GM21619 (cell line): ENCODE measurements around the gene TBCCD1.
A peak's percentile ranks its signal among the peaks of the same experiment; 100 is the strongest.
"Not testable (repeated sequence)": the region's sequence is repeated elsewhere in the genome, so short reads cannot be mapped to it uniquely, and the experiment has no call there.

Source experiments
- ATAC-seq: cut with Tn5 transposase; IDR thresholded peaks from one replicate; pipeline ENCODE4 v1.9.1; 2021; ENCODE audit not compliant: unreplicated experiment

Gene TBCCD1

DNA sequence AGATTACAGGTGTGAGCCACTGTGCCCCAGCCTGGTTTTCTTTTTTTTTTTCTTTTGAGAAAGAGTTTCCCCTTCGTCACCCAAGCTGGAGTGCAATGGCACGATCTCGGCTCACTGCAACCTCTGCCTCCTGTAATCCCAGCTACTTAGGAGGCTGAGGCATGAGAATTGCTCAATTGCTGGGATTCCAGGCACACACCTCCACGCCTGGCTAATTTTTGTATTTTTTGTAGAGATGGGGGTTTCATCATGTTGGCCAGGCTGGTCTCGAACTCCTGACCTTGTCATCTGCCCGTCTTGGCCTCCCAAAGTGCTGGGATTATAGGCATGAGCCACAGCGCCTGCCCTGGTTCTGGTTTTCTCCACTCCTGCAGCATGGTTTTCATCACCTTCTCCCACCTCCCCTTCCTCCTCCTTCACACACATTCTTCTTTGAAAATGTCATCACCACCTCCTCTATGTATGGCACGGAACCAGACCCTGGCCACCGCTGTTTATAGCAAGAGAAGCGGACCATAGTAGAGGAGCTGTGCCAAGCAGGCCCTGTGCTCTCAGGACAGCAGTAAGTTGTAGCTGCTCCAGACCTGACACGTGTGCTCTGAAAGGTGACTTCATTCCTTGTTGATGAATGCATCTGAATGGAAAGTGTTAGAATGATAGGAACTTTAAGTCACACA lies 31.1 kb upstream of the TBCCD1 start:
- no peak for ATAC-seq

DNA sequence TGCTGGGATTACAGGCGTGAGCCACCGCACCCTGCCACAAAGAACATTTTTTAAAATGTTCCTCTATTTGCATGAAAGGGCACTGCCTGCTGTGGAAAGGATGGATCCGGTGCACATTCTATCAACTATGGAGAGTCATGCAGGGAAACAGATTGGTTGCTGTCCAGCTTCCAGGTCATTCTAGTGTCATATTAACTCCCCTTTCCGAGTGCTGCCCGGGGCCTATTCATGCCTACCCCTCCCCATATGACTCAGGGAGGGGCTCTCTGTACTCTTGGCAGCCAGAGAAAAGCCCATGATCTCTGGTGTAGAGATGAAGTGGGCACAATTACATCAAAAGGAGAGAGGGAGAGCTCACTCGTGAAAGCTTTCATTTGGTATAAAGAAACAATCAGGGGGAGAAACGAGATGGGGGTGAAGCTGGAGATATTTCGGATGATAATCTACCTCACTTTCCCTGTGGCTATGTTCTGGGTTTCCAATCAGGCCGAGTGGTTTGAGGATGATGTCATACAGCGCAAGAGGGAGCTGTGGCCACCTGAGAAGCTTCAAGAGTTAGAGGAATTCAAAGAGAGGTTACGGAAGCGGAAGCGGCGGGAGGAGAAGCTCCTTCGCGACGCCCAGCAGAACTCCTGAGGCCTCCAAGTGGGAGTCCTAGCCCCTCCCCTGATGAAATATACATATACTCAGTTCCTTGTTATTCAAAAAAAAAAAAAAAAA lies 29.6 kb upstream of the TBCCD1 start:
- ATAC-seq, result no peak

DNA sequence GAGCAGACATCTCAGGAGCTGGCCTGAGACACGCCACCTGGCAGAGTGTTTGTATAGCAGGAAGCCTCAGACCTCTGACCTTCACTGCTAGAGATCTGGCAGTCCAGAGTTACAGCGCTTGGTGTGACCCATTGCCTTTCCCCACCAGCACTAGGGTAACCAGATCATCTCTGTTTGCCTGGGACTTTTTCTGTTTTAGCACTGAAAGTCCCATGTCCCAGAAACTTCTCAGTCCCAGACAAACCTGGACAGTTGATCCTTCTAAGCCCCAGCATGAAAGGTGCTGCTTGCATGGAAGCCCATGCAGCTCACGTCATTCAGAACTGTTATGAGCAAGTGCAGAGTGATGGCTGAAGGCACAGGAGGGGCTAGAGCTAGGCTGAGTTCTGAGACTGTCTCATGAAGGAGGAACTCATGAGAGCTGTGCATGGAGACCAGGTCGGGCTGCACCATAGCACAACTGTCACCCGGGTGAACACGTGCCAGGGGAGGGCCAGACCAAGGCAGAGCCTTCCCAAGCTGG lies 27.5 kb upstream of the TBCCD1 start:
- ATAC-seq, result no peak

DNA sequence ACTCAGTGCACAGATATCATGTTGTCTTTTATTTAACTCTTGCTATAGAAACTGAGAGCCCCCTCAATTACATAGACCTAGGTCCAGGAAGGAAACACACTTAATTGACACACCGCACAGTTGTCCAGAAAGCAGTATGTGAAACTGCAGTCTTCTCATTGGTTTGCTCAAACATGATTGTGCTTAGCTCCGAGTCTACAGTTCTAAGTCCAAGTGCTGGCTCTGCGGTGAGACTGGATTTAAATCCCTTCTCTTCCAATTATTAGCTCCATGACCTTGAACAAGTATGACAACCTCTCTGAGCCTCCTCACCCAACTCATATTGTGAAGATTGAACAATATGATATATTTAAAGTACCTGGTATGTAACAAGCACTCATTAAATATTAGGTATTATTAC lies 26.7 kb upstream of the TBCCD1 start:
- ATAC-seq, result no peak

DNA sequence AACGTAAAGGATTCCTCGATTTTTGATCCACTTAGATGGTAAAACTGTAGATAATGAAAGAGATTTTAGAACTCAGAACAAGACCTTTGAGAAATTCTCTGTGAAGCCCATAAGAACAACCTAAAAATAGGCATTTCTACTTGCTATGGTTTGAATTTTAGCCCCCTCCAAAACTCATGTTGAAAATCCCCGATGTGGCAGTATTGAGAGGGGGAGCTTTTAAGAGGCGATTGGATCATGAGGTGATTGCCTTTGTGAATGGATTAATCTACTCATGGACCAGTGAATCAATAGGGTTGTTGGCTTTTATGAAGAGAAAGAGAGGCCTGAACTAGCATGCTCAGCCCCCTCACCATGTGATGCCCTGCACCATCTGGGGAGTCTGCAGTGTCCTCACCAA lies 25.5 kb upstream of the TBCCD1 start:
- no peak for ATAC-seq

DNA sequence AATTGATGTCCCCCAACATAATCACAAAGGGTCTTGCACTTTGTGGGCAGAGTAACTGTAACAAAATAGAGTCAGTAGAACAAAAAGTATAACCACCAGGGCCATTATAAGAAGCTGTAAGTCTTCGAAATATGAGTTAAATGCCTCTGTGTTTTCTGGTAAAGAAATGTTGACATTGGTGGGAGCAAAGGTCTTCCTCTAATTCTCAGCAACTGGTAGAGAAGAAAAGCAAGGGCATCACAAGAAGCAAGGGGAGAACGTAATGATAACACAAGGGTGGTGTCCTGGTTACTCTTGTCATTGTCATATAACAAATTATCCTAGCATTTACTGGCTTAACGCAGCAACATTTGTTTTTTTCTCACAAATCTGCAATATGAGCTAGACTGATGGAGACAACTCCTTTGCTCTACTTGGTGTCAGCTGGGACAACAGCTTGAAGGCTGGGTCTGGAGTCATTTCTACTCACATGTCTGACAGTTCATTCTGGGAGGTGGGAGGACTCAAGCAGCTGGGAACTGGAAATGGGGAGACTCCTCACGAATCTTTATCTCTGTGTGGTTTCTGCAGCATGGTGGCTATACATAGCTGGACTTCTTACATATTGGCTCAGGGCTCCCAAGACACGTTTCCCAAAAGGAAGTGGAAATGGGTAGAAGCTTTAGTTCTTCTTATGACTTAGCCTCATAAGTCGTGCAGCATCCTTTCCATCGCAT lies 23.6 kb upstream of the TBCCD1 start:
- ATAC-seq, result no peak

DNA sequence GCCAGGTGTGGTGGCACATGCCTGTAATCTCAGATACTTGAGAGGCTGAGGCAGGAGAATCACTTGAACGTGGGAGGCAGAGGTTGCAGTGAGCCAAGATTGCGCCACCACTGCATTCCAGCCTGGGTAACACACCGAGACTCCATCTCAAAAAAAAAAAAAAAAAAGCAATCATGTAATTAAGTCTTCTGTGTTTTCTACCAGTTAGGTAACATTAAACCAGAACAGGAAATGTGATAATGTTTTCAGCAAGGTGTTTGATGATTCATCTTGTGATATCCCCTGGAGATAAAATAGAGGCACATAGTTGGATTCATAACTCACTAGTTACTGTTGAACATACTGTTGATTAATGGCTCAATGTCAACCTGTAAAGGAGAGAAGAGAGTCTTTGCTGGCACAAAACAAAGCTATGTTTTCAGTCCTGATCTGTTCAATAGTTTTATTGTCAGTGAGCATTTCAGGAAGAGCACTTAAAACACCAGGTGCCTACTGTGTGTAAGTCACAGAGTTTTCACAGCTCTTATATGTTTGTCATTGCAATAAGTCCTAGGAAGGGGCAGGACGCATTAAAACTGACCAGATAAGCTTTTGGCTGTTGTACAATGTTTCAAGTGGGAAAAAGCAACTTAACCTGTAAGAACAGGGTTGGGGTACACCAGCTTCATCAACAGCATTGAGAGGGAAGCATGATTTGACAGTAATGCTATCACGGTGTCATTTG lies 22.9 kb upstream of the TBCCD1 start:
- no peak for ATAC-seq

DNA sequence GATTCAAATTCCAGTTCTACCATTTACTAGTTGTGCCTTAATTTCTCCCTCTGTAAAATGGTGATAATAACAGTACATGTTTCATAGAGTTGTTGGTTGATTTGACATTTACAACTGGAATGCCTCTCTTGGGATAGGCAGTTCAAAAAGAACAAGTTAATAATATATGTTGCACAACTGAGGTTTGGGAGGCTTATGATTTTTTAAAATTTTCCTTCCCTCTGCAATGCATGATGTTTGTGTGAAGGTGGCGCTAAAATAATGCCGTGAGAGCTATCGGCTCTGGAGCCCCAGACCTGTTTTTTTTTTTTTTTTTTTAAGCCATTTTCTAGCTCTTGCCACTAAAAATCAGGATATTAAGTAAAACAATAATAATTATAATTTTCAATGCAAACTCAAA lies 22.0 kb upstream of the TBCCD1 start:
- ATAC-seq, result no peak

DNA sequence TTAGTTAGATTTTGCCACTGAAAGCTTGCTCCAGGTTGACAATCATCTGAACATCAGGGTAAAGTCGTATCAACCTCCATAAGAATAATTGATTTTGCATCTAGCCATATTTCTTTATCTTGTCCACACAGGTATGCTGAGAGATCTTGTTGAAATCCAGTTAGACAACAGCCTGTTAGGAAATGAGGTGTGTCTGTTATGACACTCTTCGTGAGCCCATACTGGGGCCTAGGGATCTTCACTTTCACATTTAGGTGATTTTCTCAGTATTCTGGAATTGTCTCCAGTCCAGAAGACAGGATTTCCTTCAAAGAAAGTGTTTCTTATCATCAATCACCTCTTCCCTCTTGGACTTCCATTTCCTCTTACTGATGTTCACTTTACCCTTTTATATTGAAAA lies 21.5 kb upstream of the TBCCD1 start:
- no peak for ATAC-seq

DNA sequence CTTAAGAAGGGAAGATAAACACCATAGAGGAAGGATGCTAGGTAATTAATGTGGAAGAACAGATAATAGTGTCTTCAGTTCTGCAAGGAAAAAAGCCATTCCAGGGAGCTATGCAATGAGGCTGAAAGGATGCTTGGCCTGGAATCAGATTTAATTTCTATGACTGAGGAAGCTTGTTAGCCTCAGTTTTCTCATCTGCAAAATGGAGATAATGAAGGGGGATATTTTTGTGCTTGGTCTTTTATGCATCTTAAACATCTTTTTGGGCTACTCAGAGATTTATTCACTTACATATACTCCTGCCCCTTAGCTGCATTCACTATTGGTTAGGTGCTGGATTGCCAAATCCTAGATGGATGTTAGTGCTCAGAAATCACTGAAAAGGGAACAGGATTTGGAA lies 20.0 kb upstream of the TBCCD1 start:
- no peak for ATAC-seq

DNA sequence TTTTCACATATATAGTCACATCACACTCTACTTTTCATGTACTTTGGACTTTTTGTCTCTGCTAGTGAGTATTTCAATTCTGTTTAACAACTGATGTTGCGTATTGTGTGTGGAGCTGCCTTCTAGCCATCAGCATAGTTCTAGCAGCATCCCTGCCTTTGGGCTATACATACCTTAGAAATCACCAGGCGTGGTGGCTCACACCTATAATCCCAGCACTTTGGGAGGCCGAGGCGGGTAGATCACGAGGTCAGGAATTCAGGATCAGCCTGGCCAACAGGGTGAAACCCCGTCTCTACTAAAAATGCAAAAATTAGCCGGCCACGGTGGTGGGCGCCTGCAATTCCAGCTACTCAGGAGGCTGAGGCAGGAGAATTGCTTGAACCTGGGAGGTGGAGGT lies 19.1 kb upstream of the TBCCD1 start:
- not testable (repeated sequence) for ATAC-seq

DNA sequence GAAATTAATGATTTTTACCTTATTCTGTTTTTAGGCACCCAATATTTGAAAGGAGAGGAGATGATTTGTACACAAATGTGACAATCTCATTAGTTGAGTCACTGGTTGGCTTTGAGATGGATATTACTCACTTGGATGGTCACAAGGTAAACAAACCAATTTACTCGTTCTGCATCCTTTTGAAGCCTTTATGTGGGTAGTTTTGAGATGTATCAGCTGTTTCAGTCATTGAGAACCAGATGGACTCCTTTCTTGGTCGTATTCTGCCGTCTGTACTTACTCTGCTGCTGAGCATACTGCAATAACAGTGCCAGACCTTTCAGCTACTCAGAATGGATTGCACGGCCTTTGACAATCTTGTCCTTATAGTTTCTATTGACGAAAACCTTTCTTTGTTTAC lies 16.7 kb upstream of the TBCCD1 start:
- no peak for ATAC-seq

DNA sequence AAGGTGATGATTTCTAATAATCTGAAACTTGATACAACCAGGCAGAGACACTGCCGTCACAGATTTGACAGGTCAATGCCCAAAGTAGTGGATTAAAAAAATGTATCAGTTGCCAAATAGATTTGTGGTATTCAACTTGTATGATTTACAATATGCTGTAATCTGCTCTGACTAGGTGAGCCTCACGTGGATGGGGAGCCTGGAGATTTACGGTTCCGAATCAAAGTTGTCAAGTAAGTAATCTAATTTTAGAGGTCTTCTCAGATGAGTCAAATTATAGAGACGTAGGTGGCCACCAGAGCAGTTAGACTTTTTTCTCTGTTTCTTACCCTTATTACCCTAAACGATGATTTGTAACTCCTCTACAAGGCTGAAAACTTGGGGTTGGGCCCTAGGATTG lies 15.4 kb upstream of the TBCCD1 start:
- ATAC-seq, result no peak

DNA sequence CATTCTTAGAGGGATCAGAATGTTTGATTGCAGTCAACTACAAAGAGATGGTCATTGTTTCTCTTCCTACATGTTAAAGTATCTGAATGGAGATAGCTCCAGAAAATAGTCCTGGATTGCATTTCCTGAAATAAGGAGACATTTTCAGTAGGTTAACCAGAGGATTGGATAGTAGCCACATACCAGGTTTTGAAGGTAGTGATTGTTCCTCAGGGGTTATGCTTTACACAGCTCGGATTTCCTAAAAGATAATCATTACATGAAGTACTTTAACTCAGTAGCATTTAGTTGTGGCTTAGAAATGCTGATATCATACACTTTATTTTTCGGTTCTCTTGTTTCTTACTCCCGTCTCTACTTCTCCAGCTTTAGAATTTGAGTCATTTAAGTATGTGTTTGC lies 13.6 kb upstream of the TBCCD1 start:
- no peak for ATAC-seq

DNA sequence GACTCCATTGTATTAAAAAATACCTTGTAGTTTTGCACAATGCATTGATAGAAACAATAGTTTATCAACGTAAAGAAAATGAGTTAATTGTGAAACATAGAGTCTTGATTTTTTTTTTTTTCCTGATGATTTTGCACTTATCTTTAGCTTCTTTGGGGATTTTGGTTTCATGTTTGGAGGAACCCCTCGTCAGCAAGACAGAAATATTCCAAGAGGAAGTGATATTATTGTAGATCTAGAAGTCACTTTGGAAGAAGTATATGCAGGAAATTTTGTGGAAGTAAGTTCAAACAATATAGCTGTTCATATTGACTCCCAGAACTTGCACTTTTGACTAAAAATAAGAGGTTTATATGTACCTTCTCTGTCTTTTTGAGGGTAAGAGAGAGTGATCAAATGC lies 10.4 kb upstream of the TBCCD1 start:
- ATAC-seq, result no peak

DNA sequence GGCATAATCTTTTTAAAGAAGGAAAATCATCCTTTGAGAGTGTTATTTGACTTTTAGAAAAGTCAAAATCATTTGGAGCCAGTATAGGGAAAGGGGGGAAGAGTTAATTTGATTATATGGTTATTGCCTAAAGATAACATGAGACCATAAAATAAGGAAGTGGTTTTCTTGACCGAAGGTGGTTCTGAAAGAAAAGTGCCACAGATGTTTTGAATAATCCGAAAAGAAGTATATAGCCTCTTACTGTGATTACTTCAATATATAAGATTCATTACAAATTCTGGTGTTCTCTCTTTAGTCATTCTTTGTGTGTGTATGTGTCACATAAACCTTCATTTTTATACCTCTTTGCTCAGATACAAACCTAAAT lies 4.5 kb upstream of the TBCCD1 start:
- ATAC-seq, result no peak

DNA sequence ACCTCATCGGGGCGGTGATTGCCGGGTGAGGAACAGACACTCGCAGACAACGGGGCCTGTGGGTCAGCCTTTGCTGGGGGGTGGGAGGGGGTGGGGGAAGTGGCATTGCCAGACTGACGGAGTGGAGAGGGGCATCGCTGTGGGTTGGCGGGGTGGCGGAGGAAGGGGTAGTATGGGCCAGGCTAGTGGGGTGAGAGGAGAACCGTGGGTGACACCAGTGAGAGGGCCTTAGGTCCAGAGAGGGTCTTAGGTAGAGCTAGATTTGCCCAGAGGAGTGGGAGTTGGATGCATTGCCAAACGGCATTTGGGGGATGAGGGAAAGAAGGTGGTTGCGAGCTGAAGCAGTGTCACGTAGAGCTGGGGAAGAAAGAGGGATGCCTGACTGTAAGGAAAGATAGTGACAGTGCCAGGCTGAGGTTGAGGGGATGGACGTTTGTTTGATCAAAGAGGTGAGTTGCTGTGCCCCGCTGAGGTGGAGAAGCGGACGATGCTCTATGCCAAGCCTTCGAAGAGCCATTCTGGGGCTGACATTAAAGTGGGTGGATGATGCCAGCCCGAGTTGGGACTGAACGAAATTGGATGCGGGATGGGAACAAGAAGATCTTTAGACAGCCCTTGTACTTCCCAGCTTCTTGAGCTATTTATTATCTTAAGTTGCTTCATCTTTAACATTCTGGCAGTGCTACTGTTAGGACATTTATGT lies 4.0 kb upstream of the TBCCD1 start:
- no peak for ATAC-seq

DNA sequence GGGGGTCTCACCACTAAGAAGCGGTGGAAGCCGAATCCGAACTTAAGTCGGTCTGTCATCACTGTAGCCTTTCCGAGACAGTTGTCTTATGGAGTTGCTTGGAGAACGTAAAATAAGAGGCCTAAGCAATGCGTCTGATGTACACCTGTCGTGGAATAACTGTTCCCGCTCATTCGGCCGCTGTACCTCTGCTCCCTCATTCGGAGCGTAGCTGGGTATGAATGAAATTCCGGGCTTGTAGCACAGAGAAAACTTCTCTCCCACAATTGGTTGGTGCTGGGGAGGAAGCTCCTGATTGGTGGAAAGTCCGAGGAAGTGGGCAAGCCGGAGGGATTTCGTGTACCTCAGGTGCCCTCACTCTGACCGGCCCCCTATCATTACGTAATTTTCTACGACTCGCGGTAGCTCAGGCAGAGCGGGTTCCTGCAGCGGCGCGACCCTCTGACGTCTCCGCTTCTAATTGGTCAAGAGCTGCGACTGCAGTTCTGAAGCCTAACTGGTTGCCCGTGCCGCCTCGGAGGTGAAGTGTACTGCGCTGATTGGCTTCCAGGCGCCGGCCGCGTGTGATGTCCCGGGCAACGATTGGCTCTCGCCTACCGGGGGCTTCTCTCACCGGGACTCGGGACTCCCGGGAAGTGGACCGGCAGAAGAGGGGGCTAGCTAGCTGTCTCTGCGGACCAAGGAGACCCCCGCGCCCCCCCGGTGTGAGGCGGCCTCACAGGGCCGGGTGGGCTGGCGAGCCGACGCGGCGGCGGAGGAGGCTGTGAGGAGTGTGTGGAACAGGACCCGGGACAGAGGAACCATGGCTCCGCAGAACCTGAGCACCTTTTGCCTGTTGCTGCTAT lies 3.2 kb upstream of the TBCCD1 start, which contains the start of gene DNAJB11:
Gene DNAJB11 (plus strand): TSS at position 625 of the 845 bp plus-strand sequence. CDS start 178 bp downstream, at position 803.
- peak; percentile 85 for ATAC-seq

DNA sequence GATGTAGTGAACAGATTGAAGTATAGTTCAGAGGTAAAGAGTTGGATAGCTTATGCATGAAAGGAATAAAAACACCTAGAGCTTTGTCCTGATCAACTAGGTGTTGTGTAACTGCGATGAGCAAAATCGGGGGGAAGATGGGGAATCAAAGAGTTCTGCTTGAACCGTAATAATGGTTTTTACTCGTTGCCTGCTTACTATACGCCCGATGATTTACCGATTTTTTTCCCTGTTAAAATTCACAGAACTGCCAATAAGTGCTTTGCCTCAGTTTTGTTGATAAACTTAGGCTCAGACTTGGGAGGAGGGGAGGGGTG lies 2.6 kb upstream of the TBCCD1 start:
- ATAC-seq, result no peak

DNA sequence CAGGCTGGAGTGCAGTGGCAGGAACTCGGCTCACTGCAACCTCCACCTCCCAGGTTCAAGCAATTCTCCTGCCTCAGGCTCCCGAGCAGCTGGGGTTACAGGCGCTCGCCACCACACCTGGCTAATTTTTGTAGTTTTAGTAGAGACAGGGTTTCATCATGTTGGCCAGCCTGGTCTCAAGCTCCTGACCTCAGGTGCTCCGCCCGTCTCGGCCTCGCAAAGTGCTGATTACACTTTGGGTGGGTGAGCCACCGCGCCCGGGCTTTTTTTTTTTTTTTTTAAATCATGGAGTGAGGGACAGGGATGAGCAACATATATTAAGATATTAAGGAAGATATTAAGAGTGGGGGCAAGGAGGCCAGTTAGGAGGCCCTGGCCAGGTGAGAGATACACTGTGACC lies 2.2 kb upstream of the TBCCD1 start:
- not testable (repeated sequence) for ATAC-seq
